Measurements from ENCODE around the gene MMRN2.
"Not testable (repeated sequence)": the region's sequence is repeated elsewhere in the genome, so short reads cannot be mapped to it uniquely, and the experiment has no call there.

Gene MMRN2

GRCh38 chr10:86934162-86934711 lies 23.2 kb downstream of the MMRN2 start:
- CTCF ChIA-PET: not testable (repeated sequence)

DNA sequence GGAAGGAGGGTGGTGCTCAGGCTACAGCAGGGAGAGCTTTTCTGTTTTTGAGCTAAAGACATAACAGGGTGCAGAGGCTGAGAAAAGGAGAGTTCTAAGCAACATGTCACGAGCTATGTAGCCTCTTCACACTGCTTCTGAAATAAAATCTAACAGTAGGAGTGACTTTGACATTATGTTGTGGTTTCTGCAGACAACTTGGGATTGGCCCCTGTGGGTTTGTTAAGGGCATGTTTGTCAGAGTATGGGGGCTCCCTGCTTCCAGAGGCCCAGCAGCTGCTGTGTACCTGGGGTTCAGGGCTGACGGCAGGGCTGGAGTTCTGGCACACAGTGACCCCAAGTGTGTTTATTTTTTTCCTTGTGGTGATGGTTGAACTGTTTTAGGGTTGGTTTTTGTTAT lies 24.7 kb downstream of the MMRN2 start:
- H3K27ac Mint-ChIP-seq: no peak overlapping the region
- DNase-seq: no peak
- peaks cover 16% of the 10 kb centered on the region for H3K27me3 Mint-ChIP-seq
- H3K9me3 Mint-ChIP-seq: no peaks in the 10 kb centered on the region
- H3K4me1 Mint-ChIP-seq: peaks cover 2% of the 10 kb centered on the region
- CTCF ChIA-PET: interaction anchor here (0.8 kb wide), 1 partner anchor 683 kb away, joined by 3 read pairs; no protein-coding TSS in a partner anchor
- H3K4me3 Mint-ChIP-seq: no peak overlapping the region
- peaks cover 3% of the 10 kb centered on the region for H3K36me3 Mint-ChIP-seq

More at GRCh38 chr10:86934162-86934711, 23.2 kb downstream of the MMRN2 start:
- H3K27me3 Mint-ChIP-seq: peaks cover 17% of the 10 kb centered on the region
- not testable (repeated sequence) for H3K36me3 Mint-ChIP-seq, H3K4me3 Mint-ChIP-seq, H3K27ac Mint-ChIP-seq, DNase-seq, H3K9me3 Mint-ChIP-seq, H3K4me1 Mint-ChIP-seq

DNA sequence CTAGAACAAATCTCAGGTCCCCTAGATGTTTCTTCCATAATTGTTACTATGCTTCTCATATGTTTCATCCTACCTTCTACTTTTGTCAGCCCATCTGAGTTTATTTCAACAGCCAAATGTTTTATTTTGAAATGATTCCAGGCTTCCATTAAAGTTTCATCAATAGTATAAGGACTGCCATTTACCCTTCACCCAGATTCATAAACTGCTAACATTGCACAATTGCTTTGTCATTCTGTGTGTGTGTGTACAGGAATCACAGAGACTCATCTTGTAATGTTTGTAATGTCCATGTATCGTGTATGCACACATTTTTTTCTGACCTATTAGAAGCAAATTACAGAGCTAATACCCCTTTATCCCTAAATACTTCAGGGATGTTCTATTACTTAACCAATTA lies 25.5 kb downstream of the MMRN2 start:
- H3K4me1 Mint-ChIP-seq: peaks cover 2% of the 10 kb centered on the region
- CTCF ChIA-PET: interaction anchor here (0.8 kb wide), 1 partner anchor 684 kb away, joined by 3 read pairs; no protein-coding TSS in a partner anchor
- H3K4me3 Mint-ChIP-seq: no peak overlapping the region
- H3K27ac Mint-ChIP-seq: no peak overlapping the region
- peaks cover 9% of the 10 kb centered on the region for H3K27me3 Mint-ChIP-seq
- no peak for DNase-seq
- H3K9me3 Mint-ChIP-seq: no peaks in the 10 kb centered on the region
- H3K36me3 Mint-ChIP-seq: peaks cover 3% of the 10 kb centered on the region

- H3K27me3 Mint-ChIP-seq: peaks cover 3% of the 10 kb centered on the region
- CTCF ChIA-PET: interaction anchor here (1.6 kb wide), 1 partner anchor 9 kb away, joined by 5 read pairs; no protein-coding TSS in a partner anchor
- no peak for DNase-seq
- no peaks in the 10 kb centered on the region for H3K9me3 Mint-ChIP-seq
- no peak overlapping the region for H3K4me3 Mint-ChIP-seq
- H3K27ac Mint-ChIP-seq: no peak overlapping the region
- H3K36me3 Mint-ChIP-seq: peaks cover 3% of the 10 kb centered on the region
- H3K4me1 Mint-ChIP-seq: peaks cover 2% of the 10 kb centered on the region
Measured at GRCh38 chr10:86929468-86930380, 27.7 kb downstream of the MMRN2 start.

GRCh38 chr10:86922553-86922961 lies 34.9 kb downstream of the MMRN2 start:
- CTCF ChIA-PET: no interaction called here
- Mint-ChIP-seq H3K4me1 (no peaks in the 10 kb centered on the region), H3K27me3 (no peaks in the 10 kb centered on the region), H3K27ac (no peak overlapping the region), H3K36me3 (peaks cover 10% of the 10 kb centered on the region), H3K9me3 (no peaks in the 10 kb centered on the region), H3K4me3 (no peak overlapping the region)
- DNase-seq: no peak

- Mint-ChIP-seq H3K27ac (no peak overlapping the region), H3K4me3 (no peak overlapping the region), H3K9me3 (no peaks in the 10 kb centered on the region), H3K27me3 (no peaks in the 10 kb centered on the region), H3K36me3 (peaks cover 12% of the 10 kb centered on the region), H3K4me1 (no peaks in the 10 kb centered on the region)
- CTCF ChIA-PET: interaction anchor here (1.0 kb wide), 1 partner anchor 19 kb away, joined by 3 read pairs; no protein-coding TSS in a partner anchor
- no peak for DNase-seq
Measured at GRCh38 chr10:86918022-86918471, 39.4 kb downstream of the MMRN2 start.

GRCh38 chr10:86914734-86915133 lies 42.7 kb downstream of the MMRN2 start:
- Mint-ChIP-seq H3K27me3 (no peaks in the 10 kb centered on the region), H3K27ac (no peak overlapping the region), H3K4me1 (no peaks in the 10 kb centered on the region), H3K36me3 (peaks cover 10% of the 10 kb centered on the region), H3K4me3 (no peak overlapping the region), H3K9me3 (no peaks in the 10 kb centered on the region)
- CTCF ChIA-PET: interaction anchor here (0.8 kb wide), 1 partner anchor 14 kb away, joined by 3 read pairs; no protein-coding TSS in a partner anchor
- DNase-seq: no peak

DNA sequence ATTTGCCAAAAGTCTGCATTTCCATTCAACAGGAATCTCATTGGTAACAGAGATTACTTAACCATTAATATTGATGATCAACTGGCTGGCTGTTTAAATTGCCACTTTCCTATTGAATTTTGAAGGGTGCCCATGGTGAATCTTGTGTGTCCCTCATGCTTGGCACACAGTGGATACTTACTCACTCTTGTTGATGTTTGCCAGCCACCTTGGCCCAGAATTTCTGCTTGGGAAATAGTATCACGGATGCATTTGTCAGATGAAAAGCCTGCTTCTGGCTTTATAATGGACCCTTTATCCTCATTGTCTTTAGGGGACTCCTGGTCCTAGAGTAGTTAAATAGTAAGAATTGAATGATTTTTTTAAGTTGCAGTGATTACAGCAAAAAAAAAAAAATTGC lies 52.0 kb downstream of the MMRN2 start:
- Mint-ChIP-seq H3K36me3 (peaks cover 4% of the 10 kb centered on the region), H3K27ac (no peak overlapping the region), H3K4me3 (no peak overlapping the region), H3K9me3 (peaks cover 4% of the 10 kb centered on the region), H3K27me3 (no peaks in the 10 kb centered on the region), H3K4me1 (no peaks in the 10 kb centered on the region)
- CTCF ChIA-PET: no interaction called here
- DNase-seq: no peak

DNA sequence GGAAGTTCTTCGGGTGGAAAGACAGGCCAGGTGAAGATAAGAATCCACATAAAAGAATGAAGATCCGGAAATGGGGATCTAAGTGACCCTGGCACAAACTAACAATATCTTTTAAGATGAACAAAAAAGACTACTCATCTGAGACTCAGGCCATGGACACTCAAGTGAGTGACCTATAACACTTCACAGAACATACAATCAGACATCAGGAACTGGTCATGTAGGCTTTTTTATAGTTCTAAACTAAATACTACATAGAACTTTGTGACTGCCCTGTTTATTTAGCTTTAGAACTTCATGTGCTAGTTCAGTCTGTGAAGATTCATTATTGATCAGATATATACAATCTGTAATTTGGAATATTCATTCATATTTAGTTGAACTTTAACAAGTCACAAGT lies 52.8 kb downstream of the MMRN2 start:
- H3K4me3 Mint-ChIP-seq: no peak overlapping the region
- no peaks in the 10 kb centered on the region for H3K27me3 Mint-ChIP-seq
- peaks cover 4% of the 10 kb centered on the region for H3K9me3 Mint-ChIP-seq
- H3K36me3 Mint-ChIP-seq: peaks cover 4% of the 10 kb centered on the region
- H3K27ac Mint-ChIP-seq: no peak overlapping the region
- no peaks in the 10 kb centered on the region for H3K4me1 Mint-ChIP-seq
- CTCF ChIA-PET: no interaction called here
- no peak for DNase-seq

- Mint-ChIP-seq H3K4me3 (no peak overlapping the region), H3K27me3 (no peaks in the 10 kb centered on the region), H3K9me3 (no peaks in the 10 kb centered on the region), H3K4me1 (no peaks in the 10 kb centered on the region), H3K27ac (no peak overlapping the region), H3K36me3 (no peaks in the 10 kb centered on the region)
- CTCF ChIA-PET: interaction anchor here (0.8 to 5.9 kb wide), 5 partner anchors 13 to 212 kb away, joined by 3 to 45 read pairs (median 3); no protein-coding TSS in a partner anchor
- DNase-seq: no peak
Measured at GRCh38 chr10:86900955-86901354, 56.5 kb downstream of the MMRN2 start.

DNA sequence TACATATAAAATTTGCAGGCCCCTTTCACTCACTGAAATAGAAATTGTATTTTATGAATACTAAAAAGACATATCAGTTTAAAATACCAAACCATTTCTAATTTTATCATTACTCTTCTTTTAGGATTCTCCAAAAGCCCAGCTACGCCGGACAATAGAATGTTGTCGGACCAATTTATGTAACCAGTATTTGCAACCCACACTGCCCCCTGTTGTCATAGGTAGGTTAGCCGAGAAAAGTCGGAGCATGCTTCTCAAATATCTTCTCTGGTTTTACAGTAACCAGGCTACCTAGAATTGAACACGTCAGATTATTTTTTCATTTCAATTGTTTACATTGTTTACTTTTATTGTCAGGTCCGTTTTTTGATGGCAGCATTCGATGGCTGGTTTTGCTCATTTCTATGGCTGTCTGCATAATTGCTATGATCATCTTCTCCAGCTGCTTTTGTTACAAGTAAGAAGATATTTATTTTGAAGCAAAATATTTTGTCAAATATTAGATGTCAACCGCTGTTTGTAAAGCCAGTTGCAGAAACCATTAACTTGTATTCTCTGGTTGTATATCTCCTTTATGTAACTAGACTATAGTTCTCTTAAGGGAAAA lies 57.6 kb downstream of the MMRN2 start:
- Mint-ChIP-seq H3K27ac (no peak overlapping the region), H3K36me3 (no peaks in the 10 kb centered on the region), H3K27me3 (no peaks in the 10 kb centered on the region), H3K4me1 (no peaks in the 10 kb centered on the region), H3K9me3 (no peaks in the 10 kb centered on the region), H3K4me3 (no peak overlapping the region)
- peak; percentile 59 for DNase-seq
- CTCF ChIA-PET: interaction anchor here (0.8 to 5.9 kb wide), 7 partner anchors 8 to 315 kb away, joined by 3 to 45 read pairs (median 5); no protein-coding TSS in a partner anchor

- Mint-ChIP-seq H3K4me3 (no peak overlapping the region), H3K27ac (no peak overlapping the region), H3K36me3 (no peaks in the 10 kb centered on the region), H3K27me3 (no peaks in the 10 kb centered on the region), H3K4me1 (no peaks in the 10 kb centered on the region), H3K9me3 (no peaks in the 10 kb centered on the region)
- CTCF ChIA-PET: interaction anchor here (0.7 to 5.9 kb wide), 9 partner anchors 9 to 315 kb away, joined by 3 to 45 read pairs (median 3); no protein-coding TSS in a partner anchor
- no peak for DNase-seq
Measured at GRCh38 chr10:86899132-86899531, 58.3 kb downstream of the MMRN2 start.

- DNase-seq: no peak
- Mint-ChIP-seq H3K4me3 (no peak overlapping the region), H3K9me3 (no peaks in the 10 kb centered on the region), H3K4me1 (no peaks in the 10 kb centered on the region), H3K36me3 (no peaks in the 10 kb centered on the region), H3K27me3 (no peaks in the 10 kb centered on the region), H3K27ac (no peak overlapping the region)
- CTCF ChIA-PET: interaction anchor here (0.7 to 5.9 kb wide), 8 partner anchors 9 to 210 kb away, joined by 3 to 45 read pairs (median 4); no protein-coding TSS in a partner anchor
Measured at GRCh38 chr10:86898511-86898910, 58.9 kb downstream of the MMRN2 start.

DNA sequence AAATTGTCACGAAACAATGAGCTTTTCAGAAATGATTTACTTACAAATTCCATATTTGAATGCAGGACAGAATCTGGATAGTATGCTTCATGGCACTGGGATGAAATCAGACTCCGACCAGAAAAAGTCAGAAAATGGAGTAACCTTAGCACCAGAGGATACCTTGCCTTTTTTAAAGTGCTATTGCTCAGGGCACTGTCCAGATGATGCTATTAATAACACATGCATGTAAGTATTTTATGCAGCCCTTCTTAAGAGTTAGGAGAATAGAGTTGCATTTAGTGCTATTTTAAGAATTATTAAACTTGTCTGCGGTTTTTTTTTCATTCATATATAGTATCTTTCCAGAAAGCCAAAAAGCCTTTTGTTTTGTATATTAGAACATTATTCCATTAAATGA lies 67.4 kb downstream of the MMRN2 start:
- Mint-ChIP-seq H3K27me3 (no peaks in the 10 kb centered on the region), H3K9me3 (no peaks in the 10 kb centered on the region), H3K4me1 (peaks cover 9% of the 10 kb centered on the region), H3K27ac (no peak overlapping the region), H3K4me3 (no peak overlapping the region), H3K36me3 (no peaks in the 10 kb centered on the region)
- DNase-seq: no peak
- CTCF ChIA-PET: interaction anchor here (0.6 to 1.9 kb wide), 2 partner anchors 9 to 52 kb away, joined by 3 to 8 read pairs; no protein-coding TSS in a partner anchor

Measured in activated naive CD4-positive, alpha-beta T cell treated with anti-CD3 and anti-CD28 coated beads, Interleukin-2, amount 10 ng/mL, durations not matched to agents 7 days and 5 days (primary cell).